ENCODE measurements around the gene RNF215.
A peak's percentile ranks its signal among the peaks of the same experiment; 100 is the strongest.
"Not testable (repeated sequence)": the region's sequence is repeated elsewhere in the genome, so short reads cannot be mapped to it uniquely, and the experiment has no call there.

RNF215 gene

GRCh38 chr22:30420347-30421125 lies 33.3 kb upstream of the RNF215 start:
- peak; percentile 45 for DNase-seq (ENCODE audit: low spot score)

GRCh38 chr22:30416837-30417236 lies 29.6 kb upstream of the RNF215 start:
- no peak for DNase-seq (ENCODE audit: low spot score)

- DNase-seq (ENCODE audit: low spot score): no peak
These were observed 29.2 kb upstream of the RNF215 start for GRCh38 chr22:30416403-30416802.

- DNase-seq (ENCODE audit: low spot score): no peak
These were observed 27.4 kb upstream of the RNF215 start for GRCh38 chr22:30414525-30415047.

GRCh38 chr22:30413745-30414524 lies 26.7 kb upstream of the RNF215 start:
- DNase-seq (ENCODE audit: low spot score): no peak

- DNase-seq (ENCODE audit: low spot score): no peak
These were observed 25.8 kb upstream of the RNF215 start for GRCh38 chr22:30413001-30413400.

GRCh38 chr22:30411780-30412179 lies 24.6 kb upstream of the RNF215 start:
- no peak for DNase-seq (ENCODE audit: low spot score)

GRCh38 chr22:30408388-30409102 lies 21.3 kb upstream of the RNF215 start:
- DNase-seq (ENCODE audit: low spot score): peak; percentile 64

- DNase-seq (ENCODE audit: low spot score): no peak
These were observed 19.2 kb upstream of the RNF215 start for GRCh38 chr22:30406400-30406799.

GRCh38 chr22:30405731-30406130 lies 18.5 kb upstream of the RNF215 start:
- DNase-seq (ENCODE audit: low spot score): no peak

GRCh38 chr22:30404307-30404706 lies 17.1 kb upstream of the RNF215 start:
- DNase-seq (ENCODE audit: low spot score): no peak

- not testable (repeated sequence) for DNase-seq (ENCODE audit: low spot score)
These were observed 15.5 kb upstream of the RNF215 start for GRCh38 chr22:30402766-30403104.

GRCh38 chr22:30402028-30402765 lies 15.0 kb upstream of the RNF215 start:
- no peak for DNase-seq (ENCODE audit: low spot score)

- DNase-seq (ENCODE audit: low spot score): not testable (repeated sequence)
These were observed 13.8 kb upstream of the RNF215 start for GRCh38 chr22:30401024-30401423.

- DNase-seq (ENCODE audit: low spot score): no peak
These were observed 12.9 kb upstream of the RNF215 start for GRCh38 chr22:30400159-30400558.

- DNase-seq (ENCODE audit: low spot score): no peak
These were observed 12.5 kb upstream of the RNF215 start for GRCh38 chr22:30399718-30400117.

- DNase-seq (ENCODE audit: low spot score): no peak
These were observed 11.8 kb upstream of the RNF215 start for GRCh38 chr22:30398685-30399680.

- no peak for DNase-seq (ENCODE audit: low spot score)
These were observed 10.7 kb upstream of the RNF215 start for GRCh38 chr22:30397656-30398635.
